PFSK-1 (cell line): Measurements from ENCODE around the gene RPH3AL.

Source experiments
- FOXP2 ChIP-seq: optimal IDR thresholded peaks from 2 replicates; pipeline ENCODE3; 2011; ENCODE audit warnings: borderline replicate concordance, control low read depth, inconsistent platforms; ENCODE audit not compliant: insufficient read depth; ENCODE audit errors: extremely low read length, extremely low read depth
- TF ChIP-seq, protein P1 (sequence below), 2 experiments: IDR thresholded peaks; 2 replicates each; pipeline versions ENCODE4 v1.6.1 to v1.8.0; 2011 to 2012; ENCODE audit warnings: low read depth in 2 of 2, low read length in 2 of 2, control low read depth in 1 of 2, inconsistent platforms in 1 of 2, mild to moderate bottlenecking in 1 of 2, moderate library complexity in 1 of 2; ENCODE audit not compliant: insufficient read depth in 1 of 2

DNA sequence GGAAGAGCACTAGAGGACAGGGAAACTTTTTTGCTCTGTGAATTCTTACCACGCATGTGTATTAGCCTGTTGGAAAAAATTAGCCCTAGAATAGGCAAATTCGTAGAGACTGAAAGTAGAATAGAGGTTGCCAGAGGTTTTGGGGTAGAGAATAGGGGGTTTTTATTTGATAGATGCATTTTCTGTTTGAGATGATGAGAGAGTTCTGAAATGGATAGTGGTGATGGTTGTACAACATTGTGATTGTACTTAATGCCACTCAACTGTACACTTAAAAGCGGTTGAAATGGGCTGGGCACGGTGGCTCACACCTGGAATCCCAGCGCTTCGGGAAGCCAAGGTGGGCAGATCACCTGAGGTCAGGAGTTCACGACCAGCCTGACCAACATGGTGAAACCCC, 163.2 kb downstream of the RPH3AL start:
- TF ChIP-seq, protein P1, sequence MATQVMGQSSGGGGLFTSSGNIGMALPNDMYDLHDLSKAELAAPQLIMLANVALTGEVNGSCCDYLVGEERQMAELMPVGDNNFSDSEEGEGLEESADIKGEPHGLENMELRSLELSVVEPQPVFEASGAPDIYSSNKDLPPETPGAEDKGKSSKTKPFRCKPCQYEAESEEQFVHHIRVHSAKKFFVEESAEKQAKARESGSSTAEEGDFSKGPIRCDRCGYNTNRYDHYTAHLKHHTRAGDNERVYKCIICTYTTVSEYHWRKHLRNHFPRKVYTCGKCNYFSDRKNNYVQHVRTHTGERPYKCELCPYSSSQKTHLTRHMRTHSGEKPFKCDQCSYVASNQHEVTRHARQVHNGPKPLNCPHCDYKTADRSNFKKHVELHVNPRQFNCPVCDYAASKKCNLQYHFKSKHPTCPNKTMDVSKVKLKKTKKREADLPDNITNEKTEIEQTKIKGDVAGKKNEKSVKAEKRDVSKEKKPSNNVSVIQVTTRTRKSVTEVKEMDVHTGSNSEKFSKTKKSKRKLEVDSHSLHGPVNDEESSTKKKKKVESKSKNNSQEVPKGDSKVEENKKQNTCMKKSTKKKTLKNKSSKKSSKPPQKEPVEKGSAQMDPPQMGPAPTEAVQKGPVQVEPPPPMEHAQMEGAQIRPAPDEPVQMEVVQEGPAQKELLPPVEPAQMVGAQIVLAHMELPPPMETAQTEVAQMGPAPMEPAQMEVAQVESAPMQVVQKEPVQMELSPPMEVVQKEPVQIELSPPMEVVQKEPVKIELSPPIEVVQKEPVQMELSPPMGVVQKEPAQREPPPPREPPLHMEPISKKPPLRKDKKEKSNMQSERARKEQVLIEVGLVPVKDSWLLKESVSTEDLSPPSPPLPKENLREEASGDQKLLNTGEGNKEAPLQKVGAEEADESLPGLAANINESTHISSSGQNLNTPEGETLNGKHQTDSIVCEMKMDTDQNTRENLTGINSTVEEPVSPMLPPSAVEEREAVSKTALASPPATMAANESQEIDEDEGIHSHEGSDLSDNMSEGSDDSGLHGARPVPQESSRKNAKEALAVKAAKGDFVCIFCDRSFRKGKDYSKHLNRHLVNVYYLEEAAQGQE (IDR thresholded peaks at IDR 0.05; ENCODE audit: insufficient read depth in 1 of 2, low read depth in 2 of 2, low read length in 2 of 2) = no peak
- TF ChIP-seq FOXP2 = no peak
